Lower leg skin (tissue), 3 donors: ENCODE measurements around the gene CFAP20DC.

ENCODE experiments used
- CTCF ChIP-seq, 3 donors: fragments of 450-650 bp; IDR thresholded peaks; one replicate each; pipeline ENCODE4 v1.5.1; 2016; ENCODE audit warnings: antibody characterized with exemption in 3 of 3, mild to moderate bottlenecking in 3 of 3, moderate library complexity in 2 of 3
- POLR2A ChIP-seq, 2 donors: fragments of 450-650 bp; IDR thresholded peaks; one replicate each; pipeline ENCODE4 v1.6.1; 2016 to 2017; ENCODE audit warnings: antibody characterized with exemption in 2 of 2, mild to moderate bottlenecking in 1 of 2, moderate library complexity in 1 of 2

- TF ChIP-seq POLR2A (IDR thresholded peaks at IDR 0.05) (no peak), CTCF (IDR thresholded peaks at IDR 0.05) (no peak)
These were observed 301.8 kb downstream of the CFAP20DC start for GRCh38 chr3:58748024-58748423.
